ENCODE results near the gene SYNDIG1L. TPM values are rescaled to one million over a fixed set of nuclear protein-coding genes. Genes with fewer than 3 reads are reported as not detected.

Gene SYNDIG1L
- total RNA-seq, 1 experiment from 2014 or later = not detected

GRCh38 chr14:74463697-74464096 is 37.7 kb upstream of the SYNDIG1L start:
- ChIA-PET RAD21 (ENCODE audit: low non-redundant PET in 1 of 2, low total read pairs in 2 of 2, uncharacterized antibody in 2 of 2, unreplicated experiment in 2 of 2) (no interaction called here), POLR2A (no interaction called here), CTCF (no interaction called here)
- Histone ChIP-seq H2AFZ (ENCODE audit: low read depth, low read length, poor library complexity, severe bottlenecking) (no peak overlapping the region), H3K4me2 (ENCODE audit: low read length) (no peak overlapping the region), H3K79me2 (ENCODE audit: insufficient read depth, low read length) (no peaks in the 10 kb centered on the region), H3K36me3 (ENCODE audit: control insufficient read depth in 1 of 2, insufficient read depth in 2 of 2, low read length in 2 of 2) (no peaks in the 10 kb centered on the region), H3K27me3 (ENCODE audit: insufficient read depth, low read length) (0 out of 2 replicates have a peak, but pooled peaks cover 4% of the 10 kb centered on the region), H3K9me3 (ENCODE audit: control insufficient read depth in 1 of 2, insufficient read depth in 1 of 2, low read depth in 1 of 2, low read length in 2 of 2) (no peaks in the 10 kb centered on the region), H3K9me2 (ENCODE audit: insufficient read depth) (no peaks in the 10 kb centered on the region), H4K20me1 (ENCODE audit: insufficient read depth) (no peaks in the 10 kb centered on the region), H3K4me1 (ENCODE audit: control insufficient read depth in 1 of 2, insufficient read depth in 2 of 2, low read length in 2 of 2) (0 out of 4 replicates have a peak, but pooled peaks cover 0 to 3% of the 10 kb centered on the region in 2 experiments), H3K27ac (ENCODE audit: low read depth, low read length) (no peak overlapping the region), H3K9ac (ENCODE audit: low read length) (no peak overlapping the region), H3K4me3 (replicated peaks in 1 of 2; ENCODE audit: low read depth in 1 of 2, low read length in 2 of 2) (no peak overlapping the region)
- DNase-seq (ENCODE audit: low read depth, low spot score) (no peak), ATAC-seq (no peak)
- TF ChIP-seq YY1 (IDR thresholded peaks at IDR 0.05; ENCODE audit: extremely low read depth, insufficient replicate concordance, low read depth, low read length) (no peak), CTCF (IDR thresholded peaks at IDR 0.05 in 2 of 3, conservative IDR thresholded peaks at IDR 0.05 in 1 of 3; ENCODE audit: borderline replicate concordance in 1 of 3, insufficient read depth in 1 of 3, low read depth in 2 of 3, low read length in 2 of 3) (no peak), SP1 (IDR thresholded peaks at IDR 0.05; ENCODE audit: low read depth) (no peak), EGR1 (IDR thresholded peaks at IDR 0.05; ENCODE audit: low read depth) (no peak), ZFX (IDR thresholded peaks at IDR 0.05) (no peak), EZH2 (IDR thresholded peaks at IDR 0.05) (no peak), POLR2A (IDR thresholded peaks at IDR 0.05; ENCODE audit: borderline replicate concordance, extremely low read depth, insufficient read depth, insufficient read length) (no peak), SIN3A (IDR thresholded peaks at IDR 0.05; ENCODE audit: low read depth) (no peak), FOSL1 (IDR thresholded peaks at IDR 0.05; ENCODE audit: low read depth) (no peak), REST (IDR thresholded peaks at IDR 0.05; ENCODE audit: low read depth) (no peak), POLR2AphosphoS5 (IDR thresholded peaks at IDR 0.05; ENCODE audit: low read depth, low read length) (no peak), ZNF274 (IDR thresholded peaks at IDR 0.05; ENCODE audit: low read depth, low read length) (no peak), ELF1 (IDR thresholded peaks at IDR 0.05; ENCODE audit: borderline replicate concordance, low read depth) (no peak)
- TF ChIP-seq, protein P1, sequence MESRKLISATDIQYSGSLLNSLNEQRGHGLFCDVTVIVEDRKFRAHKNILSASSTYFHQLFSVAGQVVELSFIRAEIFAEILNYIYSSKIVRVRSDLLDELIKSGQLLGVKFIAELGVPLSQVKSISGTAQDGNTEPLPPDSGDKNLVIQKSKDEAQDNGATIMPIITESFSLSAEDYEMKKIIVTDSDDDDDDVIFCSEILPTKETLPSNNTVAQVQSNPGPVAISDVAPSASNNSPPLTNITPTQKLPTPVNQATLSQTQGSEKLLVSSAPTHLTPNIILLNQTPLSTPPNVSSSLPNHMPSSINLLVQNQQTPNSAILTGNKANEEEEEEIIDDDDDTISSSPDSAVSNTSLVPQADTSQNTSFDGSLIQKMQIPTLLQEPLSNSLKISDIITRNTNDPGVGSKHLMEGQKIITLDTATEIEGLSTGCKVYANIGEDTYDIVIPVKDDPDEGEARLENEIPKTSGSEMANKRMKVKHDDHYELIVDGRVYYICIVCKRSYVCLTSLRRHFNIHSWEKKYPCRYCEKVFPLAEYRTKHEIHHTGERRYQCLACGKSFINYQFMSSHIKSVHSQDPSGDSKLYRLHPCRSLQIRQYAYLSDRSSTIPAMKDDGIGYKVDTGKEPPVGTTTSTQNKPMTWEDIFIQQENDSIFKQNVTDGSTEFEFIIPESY (IDR thresholded peaks at IDR 0.05; ENCODE audit: extremely low read depth, insufficient replicate concordance, low read length) = no peak
- TF ChIP-seq, protein P2, sequence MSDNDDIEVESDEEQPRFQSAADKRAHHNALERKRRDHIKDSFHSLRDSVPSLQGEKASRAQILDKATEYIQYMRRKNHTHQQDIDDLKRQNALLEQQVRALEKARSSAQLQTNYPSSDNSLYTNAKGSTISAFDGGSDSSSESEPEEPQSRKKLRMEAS (IDR thresholded peaks at IDR 0.05) = no peak
- BruUV-seq (replicated peaks) = no TSS peak
- intact Hi-C loops (cut with micrococcal nuclease) = no loop called here
